Endothelial cell of umbilical vein (primary cell): ENCODE measurements around the gene MAML2. TPM values are rescaled to one million over a fixed set of nuclear protein-coding genes. Genes with fewer than 3 reads are reported as not detected.

Experiments used
- BruUV-seq: library from RNA; stranded (reverse); fragments of 400-500 nt; replicated peaks from 2 replicates; lab custom pipeline; 2021; lab: Mats Ljungman, UMichigan
- CTCF ChIA-PET: fragments of 300-600, 350-600 bp; sonication (Branson Sonifier 250); formaldehyde crosslinking; loops from one replicate; lab custom pipeline; 2021; ENCODE audit warnings: antibody characterized with exemption, inconsistent platforms; lab: Charles Lee
- POLR2A ChIA-PET: fragments of 300-600, 350-600 bp; sonication (Branson Sonifier 250); formaldehyde crosslinking; loops from one replicate; lab custom pipeline; 2021; ENCODE audit warnings: antibody characterized with exemption, inconsistent platforms; lab: Charles Lee
- DNase-seq: peaks from one replicate; pipeline ENCODE4 v3.0.0-alpha.2; 2011; ENCODE audit warnings: low read depth, low spot score
- FAIRE-seq: peaks from 2 replicates; lab custom pipeline; 2011; peaks lifted over from hg19 to GRCh38; lab: Jason Lieb, UNC
- H2AFZ ChIP-seq: 2 replicates; pipeline ENCODE4 v1.6.0; 2012; ENCODE audit warnings: low read depth, low read length, control low read depth, inconsistent platforms
- H3K27ac ChIP-seq: 2 replicates; pipeline ENCODE4 v1.5.1; 2011; ENCODE audit warnings: low read depth, mild to moderate bottlenecking, control low read depth, low read length, moderate library complexity; ENCODE audit not compliant: insufficient read depth
- H3K27me3 ChIP-seq, 2 experiments: 2 replicates each; pipeline versions ENCODE4 v1.6.0 to v1.6.1; 2011; ENCODE audit warnings: low read length in 2 of 2, mixed read lengths in 1 of 2; ENCODE audit not compliant: control insufficient read depth in 2 of 2, insufficient read depth in 2 of 2
- H3K36me3 ChIP-seq, 2 experiments: 2 replicates in 1 of 2; 3 replicates in 1 of 2; pipeline ENCODE4 v1.5.1; 2011; ENCODE audit warnings: low read length in 2 of 2, mild to moderate bottlenecking in 1 of 2, moderate library complexity in 1 of 2; ENCODE audit not compliant: control insufficient read depth in 2 of 2, insufficient read depth in 2 of 2; ENCODE audit errors: extremely low read depth in 1 of 2
- H3K4me1 ChIP-seq: 3 replicates; pipeline ENCODE4 v1.5.1; 2011; ENCODE audit warnings: mild to moderate bottlenecking, low read length; ENCODE audit not compliant: control insufficient read depth, insufficient read depth; ENCODE audit errors: extremely low read depth
- H3K4me2 ChIP-seq: 2 replicates; pipeline ENCODE4 v1.6.1; 2011; ENCODE audit warnings: low read length, control low read depth, mixed read lengths; ENCODE audit not compliant: insufficient read depth
- H3K4me3 ChIP-seq, 3 experiments: fragments of 200-600 bp in 1 of 3; sonication (generic), shearing (Covaris generic) in 1 of 3; replicated peaks in 1 of 3; 2 replicates each; pipeline ENCODE4 v1.5.1; 2011 to 2016; ENCODE audit warnings: control low read depth in 3 of 3, low read length in 3 of 3, mild to moderate bottlenecking in 2 of 3, inconsistent platforms in 1 of 3, low read depth in 1 of 3, moderate library complexity in 1 of 3; ENCODE audit not compliant: insufficient read depth in 1 of 3
- H3K79me2 ChIP-seq: 2 replicates; pipeline ENCODE4 v1.6.0; 2012; ENCODE audit warnings: low read length, inconsistent platforms; ENCODE audit not compliant: control insufficient read depth, insufficient read depth
- H3K9ac ChIP-seq: replicated peaks from 2 replicates; pipeline ENCODE3; 2011; ENCODE audit warnings: low read length, control low read depth; ENCODE audit not compliant: insufficient read depth; ENCODE audit errors: extremely low read depth
- H3K9me1 ChIP-seq: replicated peaks from 3 replicates; pipeline ENCODE4 v1.6.0; 2011; ENCODE audit warnings: mild to moderate bottlenecking, low read length; ENCODE audit not compliant: control insufficient read depth, insufficient read depth; ENCODE audit errors: extremely low read depth
- H3K9me3 ChIP-seq: replicated peaks from 2 replicates; pipeline ENCODE4 v1.5.1; 2012; ENCODE audit warnings: low read length, inconsistent platforms; ENCODE audit not compliant: control insufficient read depth, insufficient read depth
- H4K20me1 ChIP-seq: replicated peaks from 2 replicates; pipeline ENCODE3; 2011; ENCODE audit warnings: mild to moderate bottlenecking, low read length; ENCODE audit not compliant: control insufficient read depth, insufficient read depth; ENCODE audit errors: extremely low read depth
- EZH2 ChIP-seq: IDR thresholded peaks from 2 replicates; pipeline ENCODE4 v1.6.1; 2012; ENCODE audit warnings: borderline replicate concordance, low read depth, mild to moderate bottlenecking, moderate library complexity, low read length, inconsistent platforms; ENCODE audit not compliant: severe bottlenecking
- FOS ChIP-seq: IDR thresholded peaks from 2 replicates; pipeline ENCODE4 v1.6.1; 2011; ENCODE audit warnings: mild to moderate bottlenecking, low read length, moderate library complexity, borderline replicate concordance; ENCODE audit not compliant: insufficient read depth
- GATA2 ChIP-seq: IDR thresholded peaks from 2 replicates; pipeline ENCODE4 v1.7.0; 2011; ENCODE audit warnings: low read depth, mild to moderate bottlenecking, moderate library complexity, mixed read lengths, low read length; ENCODE audit not compliant: insufficient read length, insufficient read depth
- JUN ChIP-seq: IDR thresholded peaks from 2 replicates; pipeline ENCODE4 v1.6.1; 2011; ENCODE audit warnings: borderline replicate concordance, low read depth; ENCODE audit not compliant: insufficient read length, insufficient read depth
- MYC ChIP-seq: IDR thresholded peaks from one replicate; pipeline ENCODE4 v1.6.1; 2011; ENCODE audit warnings: mild to moderate bottlenecking, low read depth, low read length
- POLR2A ChIP-seq: IDR thresholded peaks from 2 replicates; pipeline ENCODE4 v1.6.1; 2012; ENCODE audit warnings: low read depth, mild to moderate bottlenecking, control low read depth, low read length
- POLR2AphosphoS5 ChIP-seq: IDR thresholded peaks from 2 replicates; pipeline ENCODE4 v1.6.1; 2012; ENCODE audit warnings: low read depth, mild to moderate bottlenecking, control low read depth, low read length, moderate library complexity; ENCODE audit not compliant: insufficient read depth
- dilution Hi-C: fragments of 300-500 bp; cut with MboI; formaldehyde crosslinking; loops from one replicate; pipeline ENCODE4 v1.15.0; 2019; ENCODE audit warnings: low sequenced_read_pairs; ENCODE audit not compliant: extremely low pct_ligation_motif_present
- intact Hi-C: fragments of 100-400 bp; cut with micrococcal nuclease; formaldehyde crosslinking; loops from one replicate; pipeline ENCODE4 v1.10.0; 2022
- polyA plus RNA-seq, 4 experiments: library from polyadenylated mRNA; depleted of rRNA in 3 of 4; stranded (reverse) in 3 of 4; unstranded in 1 of 4; fragments of >200 nt; gene quantifications; 2 replicates each; pipeline versions ENCODE4 v1.2.1 to v1.2.3, GENCODE V29; 2011 to 2012; ENCODE audit warnings: missing spikeins in 1 of 4
- total RNA-seq: library from RNA; stranded (reverse); gene quantifications from 2 replicates; pipeline ENCODE4 v1.2.3, GENCODE V29; 2021
- TF ChIP-seq, protein P1 (sequence below): IDR thresholded peaks from 2 replicates; pipeline ENCODE4 v1.6.1; 2011; ENCODE audit not compliant: insufficient read depth, insufficient read length
- TF ChIP-seq, protein P2 (sequence below), 2 donors: IDR thresholded peaks; 1 replicate in 1 of 2; 2 replicates in 1 of 2; pipeline ENCODE4 v1.5.1; 2011; ENCODE audit warnings: low read length in 2 of 2, mild to moderate bottlenecking in 2 of 2, moderate library complexity in 2 of 2, control low read depth in 1 of 2, inconsistent platforms in 1 of 2, low read depth in 1 of 2; ENCODE audit not compliant: insufficient read depth in 1 of 2; ENCODE audit errors: extremely low read depth in 1 of 2

Gene MAML2
- total and polyA plus RNA-seq, 2 donors (not counting 3 experiments of a cell fraction or from before 2014, with no cell fraction given): 12.4 to 16.8 TPM

DNA sequence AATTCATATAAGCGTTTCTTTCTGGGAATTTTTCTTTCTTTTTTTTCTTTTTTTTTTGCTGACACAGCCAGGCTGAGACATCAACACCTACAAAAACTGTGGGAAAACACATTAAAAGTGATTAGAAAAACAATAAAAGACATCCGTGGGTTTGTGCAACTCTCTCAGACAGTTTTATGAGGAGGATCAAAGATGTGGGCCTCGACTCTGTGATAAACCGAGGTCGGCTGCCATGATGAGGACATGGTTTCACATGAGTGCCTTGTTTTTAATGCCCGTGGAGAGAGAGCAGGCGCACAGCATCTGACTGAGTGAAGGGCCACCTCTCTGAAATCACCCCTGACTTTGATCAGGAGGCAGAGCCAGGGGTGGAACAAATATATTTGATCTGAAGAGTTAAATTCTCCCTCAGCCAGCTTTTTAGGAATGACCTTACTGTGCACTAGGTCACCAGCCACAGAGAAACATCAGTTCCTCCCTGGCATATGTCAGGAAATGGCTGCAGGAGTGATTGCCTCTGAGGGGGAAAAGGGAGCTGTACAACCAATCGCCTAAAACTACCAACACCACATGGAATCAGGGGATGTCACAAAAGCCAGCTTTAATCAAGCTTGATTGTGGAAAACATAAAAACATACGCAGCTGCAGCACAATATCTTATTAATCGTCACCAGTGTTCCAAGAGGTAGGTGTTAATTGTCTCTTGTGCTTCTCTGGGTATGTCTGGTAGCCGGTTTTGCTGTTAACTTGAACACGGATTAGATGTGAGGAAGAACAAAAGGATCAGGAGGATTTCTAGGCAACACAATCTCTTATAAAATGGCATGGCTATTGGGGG, 164.7 kb downstream of the MAML2 start:
- intact Hi-C loops (no loop called here), dilution Hi-C loops (no loop called here)
- FAIRE-seq (peak; percentile 4), DNase-seq (peak; percentile 31)
- Histone ChIP-seq H3K9ac (no peak overlapping the region), H3K9me3 (no peaks in the 10 kb centered on the region), H3K27me3 (no peaks in the 10 kb centered on the region), H3K27ac (no peak overlapping the region), H3K4me1 (peaks cover 3% of the 10 kb centered on the region), H3K4me3 (no peak overlapping the region), H2AFZ (no peak overlapping the region), H3K79me2 (no peaks in the 10 kb centered on the region), H3K36me3 (no peaks in the 10 kb centered on the region), H3K9me1 (no peaks in the 10 kb centered on the region), H4K20me1 (no peaks in the 10 kb centered on the region), H3K4me2 (no peak overlapping the region)
- TF ChIP-seq, protein P1, sequence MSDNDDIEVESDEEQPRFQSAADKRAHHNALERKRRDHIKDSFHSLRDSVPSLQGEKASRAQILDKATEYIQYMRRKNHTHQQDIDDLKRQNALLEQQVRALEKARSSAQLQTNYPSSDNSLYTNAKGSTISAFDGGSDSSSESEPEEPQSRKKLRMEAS: no peak
- TF ChIP-seq EZH2 (no peak), GATA2 (no peak), FOS (no peak), MYC (no peak), POLR2A (no peak), POLR2AphosphoS5 (no peak), JUN (no peak)
- TF ChIP-seq, protein P2, sequence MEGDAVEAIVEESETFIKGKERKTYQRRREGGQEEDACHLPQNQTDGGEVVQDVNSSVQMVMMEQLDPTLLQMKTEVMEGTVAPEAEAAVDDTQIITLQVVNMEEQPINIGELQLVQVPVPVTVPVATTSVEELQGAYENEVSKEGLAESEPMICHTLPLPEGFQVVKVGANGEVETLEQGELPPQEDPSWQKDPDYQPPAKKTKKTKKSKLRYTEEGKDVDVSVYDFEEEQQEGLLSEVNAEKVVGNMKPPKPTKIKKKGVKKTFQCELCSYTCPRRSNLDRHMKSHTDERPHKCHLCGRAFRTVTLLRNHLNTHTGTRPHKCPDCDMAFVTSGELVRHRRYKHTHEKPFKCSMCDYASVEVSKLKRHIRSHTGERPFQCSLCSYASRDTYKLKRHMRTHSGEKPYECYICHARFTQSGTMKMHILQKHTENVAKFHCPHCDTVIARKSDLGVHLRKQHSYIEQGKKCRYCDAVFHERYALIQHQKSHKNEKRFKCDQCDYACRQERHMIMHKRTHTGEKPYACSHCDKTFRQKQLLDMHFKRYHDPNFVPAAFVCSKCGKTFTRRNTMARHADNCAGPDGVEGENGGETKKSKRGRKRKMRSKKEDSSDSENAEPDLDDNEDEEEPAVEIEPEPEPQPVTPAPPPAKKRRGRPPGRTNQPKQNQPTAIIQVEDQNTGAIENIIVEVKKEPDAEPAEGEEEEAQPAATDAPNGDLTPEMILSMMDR (IDR thresholded peaks at IDR 0.05; ENCODE audit: extremely low read depth in 1 of 2, insufficient read depth in 1 of 2, low read depth in 1 of 2, low read length in 2 of 2): no peak
- POLR2A ChIA-PET: no interaction called here
- CTCF ChIA-PET: interaction anchor here (1.2 kb wide), 1 partner anchor 16 kb away, joined by 3 read pairs; no protein-coding TSS in a partner anchor
- no TSS peak for BruUV-seq
